A549 (cell line): Measurements from ENCODE around the gene MRM3.
"Not testable (repeated sequence)": the region's sequence is repeated elsewhere in the genome, so short reads cannot be mapped to it uniquely, and the experiment has no call there.

ENCODE experiments used
- BCL3 ChIP-seq: fragments of >200 bp; sonication (Bioruptor Twin); formaldehyde crosslinking; IDR thresholded peaks from 3 replicates; pipeline ENCODE4 v1.6.1; 2016
- CEBPB ChIP-seq, 2 experiments: fragments of >200 bp in 1 of 2; sonication (Bioruptor Twin) in 1 of 2; formaldehyde crosslinking in 1 of 2; IDR thresholded peaks; 2 replicates each; pipeline ENCODE4 v1.6.1; 2012 to 2016
- CTCF ChIP-seq: fragments of >200 bp; sonication (Bioruptor Twin); formaldehyde crosslinking; IDR thresholded peaks from 3 replicates; pipeline ENCODE4 v1.5.1; 2016
- POLR2A ChIP-seq: IDR thresholded peaks from 2 replicates; pipeline ENCODE4 v1.6.1; 2012; ENCODE audit warnings: mild to moderate bottlenecking, low read length

GRCh38 chr17:790874-791247 is 8.7 kb downstream of the MRM3 start:
- not testable (repeated sequence) for TF ChIP-seq CTCF; CEBPB (IDR thresholded peaks at IDR 0.05); POLR2A; BCL3
